HPDE6-E6E7 (cell line): ENCODE results near the gene SPRED2.

Experiments
- DNase-seq: peaks from one replicate; pipeline ENCODE4 v3.0.0; 2011; ENCODE audit warnings: missing footprints; ENCODE audit errors: extremely low spot score

The SPRED2 gene

DNA sequence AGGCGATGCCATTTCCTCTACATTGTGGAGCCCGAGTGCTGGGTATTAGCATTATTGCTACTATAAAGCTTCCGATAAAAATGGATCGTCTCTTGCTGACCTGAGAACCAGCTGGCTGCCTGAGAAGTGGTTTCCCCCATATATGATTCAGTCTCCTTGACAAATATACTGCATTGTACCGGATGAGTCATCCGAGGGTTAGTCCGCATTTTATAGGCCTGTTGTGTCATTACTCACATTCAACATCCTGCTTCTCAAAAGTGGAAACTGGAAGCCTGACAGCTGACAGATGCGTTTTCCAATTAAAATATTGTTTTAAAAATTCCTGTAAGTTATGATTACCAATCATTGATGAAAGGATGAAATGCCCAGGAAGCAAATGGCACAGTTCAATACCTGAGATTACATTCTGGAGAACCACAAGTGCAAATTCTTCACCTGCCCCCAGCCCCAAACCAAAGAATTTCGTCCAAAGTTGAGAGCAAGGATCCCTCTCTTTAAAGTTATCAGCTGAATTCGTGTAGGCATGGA, 65.7 kb downstream of the SPRED2 start:
- peak; percentile 95 for DNase-seq

DNA sequence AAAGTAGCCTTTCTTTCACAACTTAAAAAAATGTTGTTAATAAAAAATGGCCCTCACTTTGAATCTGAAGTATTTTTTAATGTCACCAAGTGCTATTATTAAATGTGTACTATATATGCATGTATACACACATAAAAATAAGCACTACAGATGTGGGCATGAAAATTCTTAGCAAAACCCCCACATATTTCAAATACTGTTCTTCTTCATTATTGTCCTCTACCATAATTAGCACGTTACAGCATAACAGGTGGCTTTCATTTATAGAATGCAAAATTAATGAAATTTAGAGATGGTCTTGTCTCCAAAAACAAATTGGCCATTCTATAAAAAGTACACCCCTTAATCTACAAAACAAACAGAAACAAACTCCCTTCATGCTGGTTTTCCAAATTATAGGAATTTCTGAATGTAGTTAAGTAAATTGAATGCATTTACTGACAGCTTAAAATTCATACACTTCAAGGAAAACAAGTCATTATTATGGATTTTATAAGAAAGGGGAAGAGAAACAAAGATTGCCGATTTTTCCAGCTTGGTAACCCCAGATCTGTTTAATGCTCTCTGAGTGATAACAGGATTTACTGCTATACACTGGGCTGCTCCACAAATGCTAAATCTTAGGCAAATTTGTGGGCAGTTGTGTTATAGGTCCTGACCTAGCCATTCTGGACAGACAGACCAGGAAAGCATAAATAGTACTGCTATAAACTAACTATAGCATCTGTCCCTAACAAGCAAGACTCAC, 67.2 kb downstream of the SPRED2 start:
- DNase-seq: no peak

DNA sequence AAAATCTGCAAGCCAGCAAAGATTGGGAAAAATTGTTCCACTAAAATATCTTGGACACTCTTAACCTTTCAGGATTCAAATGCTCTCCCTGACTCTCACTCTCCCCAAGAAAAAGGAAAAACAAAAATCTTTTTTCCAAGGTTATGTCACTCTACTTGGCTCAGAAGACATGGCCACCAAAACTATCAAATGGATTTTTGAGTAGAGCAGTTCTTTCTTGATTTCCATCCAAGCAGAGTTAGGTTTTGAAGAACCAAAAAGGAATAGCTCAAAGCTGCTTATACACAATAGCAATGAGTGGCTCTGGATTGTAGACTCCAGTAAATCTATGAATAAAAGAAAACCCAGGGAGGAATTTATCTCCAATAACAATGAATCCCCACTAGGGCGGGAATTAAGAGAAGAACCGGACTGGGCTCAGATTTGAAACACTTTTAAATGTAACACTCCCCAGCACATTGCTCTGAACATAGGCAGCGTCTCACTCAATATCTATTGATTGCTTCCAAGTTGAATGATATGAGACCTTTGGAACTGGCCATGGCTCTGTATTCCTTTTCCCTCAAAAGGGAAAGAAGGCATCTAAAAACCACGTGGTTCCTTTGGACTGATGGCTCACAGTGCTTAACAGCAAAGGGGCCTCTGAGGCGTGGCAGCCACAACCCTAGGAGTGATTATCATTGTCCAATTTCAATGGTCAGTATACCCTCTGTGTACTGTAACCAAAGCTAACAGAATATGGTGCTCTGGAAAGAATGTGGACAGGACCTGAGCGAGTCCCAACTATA, 68.3 kb downstream of the SPRED2 start:
- DNase-seq: no peak

DNA sequence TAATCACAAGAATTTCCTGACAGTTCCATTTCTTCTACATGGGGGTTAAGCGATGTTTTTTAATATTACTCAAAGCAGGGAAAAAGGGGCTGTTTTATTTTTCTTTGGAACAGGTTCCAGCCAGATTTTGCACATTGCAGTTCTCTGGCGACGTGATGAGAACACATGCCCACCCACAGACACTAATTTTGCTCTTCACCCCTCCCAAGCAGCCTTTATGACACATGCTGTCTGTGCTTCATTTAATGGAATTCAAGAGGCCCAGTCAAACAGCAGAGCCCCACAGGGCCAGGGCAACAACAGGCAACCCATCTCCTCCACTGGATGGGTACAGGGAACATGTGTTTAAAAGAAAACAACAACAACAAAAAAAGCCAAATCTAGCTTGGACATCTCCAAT, 70.8 kb downstream of the SPRED2 start:
- no peak for DNase-seq

GRCh38 chr2:65360441-65360840, 72.0 kb downstream of the SPRED2 start:
- no peak for DNase-seq

DNA sequence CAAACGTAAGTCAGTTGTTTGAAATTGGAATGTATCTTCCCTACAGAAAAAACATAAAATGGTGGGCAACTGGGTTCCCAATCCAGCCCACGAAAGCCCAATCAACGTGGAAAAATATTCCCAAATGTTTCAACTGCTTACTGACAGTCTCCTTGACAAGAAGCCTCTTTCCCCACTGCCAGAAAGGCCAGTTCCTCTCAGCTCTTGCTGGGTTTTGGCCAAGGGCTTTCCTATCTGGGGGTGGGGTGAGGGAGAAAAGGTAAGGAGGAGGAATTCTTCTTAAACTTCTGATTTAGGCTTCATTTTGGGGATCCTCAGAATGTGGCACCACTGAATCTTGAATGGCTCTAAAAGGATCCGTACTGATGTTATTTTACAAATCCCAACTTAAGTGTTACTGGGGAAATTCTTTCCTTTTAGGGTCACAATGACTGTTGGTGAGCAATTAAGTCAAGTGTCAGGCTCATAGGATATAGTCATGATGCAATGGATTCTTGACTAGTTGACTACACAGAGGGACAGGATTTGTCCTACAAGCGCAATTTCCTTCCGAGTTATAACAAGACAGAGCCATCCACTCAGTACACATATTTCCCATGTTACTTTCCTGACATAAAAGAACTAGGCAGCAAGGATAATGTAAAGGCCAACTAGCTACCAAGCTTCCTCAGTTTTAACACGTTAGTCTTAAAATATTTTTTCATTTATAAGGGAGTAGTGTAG, 73.6 kb downstream of the SPRED2 start:
- no peak for DNase-seq

- no peak for DNase-seq
These were observed 74.5 kb downstream of the SPRED2 start for GRCh38 chr2:65357959-65358294.

- DNase-seq: no peak
These were observed 75.1 kb downstream of the SPRED2 start for GRCh38 chr2:65357095-65357958.

- no peak for DNase-seq
These were observed 77.1 kb downstream of the SPRED2 start for GRCh38 chr2:65355186-65355831.

DNA sequence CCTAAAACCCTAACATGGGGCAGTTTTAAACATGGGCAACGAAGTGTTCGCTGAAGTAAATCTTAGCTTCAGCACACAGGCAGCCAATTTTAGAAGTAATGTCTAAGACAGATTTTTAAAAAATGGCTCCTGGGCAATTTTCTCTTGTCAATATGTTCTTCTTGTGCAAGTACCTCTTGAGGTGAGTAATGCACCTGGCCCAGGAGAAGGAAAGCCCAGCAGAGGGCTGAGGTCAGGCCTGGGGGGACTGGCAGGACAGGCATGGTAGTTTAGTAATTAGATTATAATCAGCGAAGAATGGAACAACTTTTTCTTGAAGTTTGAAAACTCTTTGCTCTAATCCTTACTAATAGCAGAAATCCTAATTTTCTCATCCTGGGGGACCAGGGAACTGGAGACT, 77.6 kb downstream of the SPRED2 start:
- DNase-seq: peak; percentile 51

- DNase-seq: no peak
These were observed 78.5 kb downstream of the SPRED2 start for GRCh38 chr2:65353927-65354326.

GRCh38 chr2:65353046-65353445, 79.4 kb downstream of the SPRED2 start:
- DNase-seq: no peak

DNA sequence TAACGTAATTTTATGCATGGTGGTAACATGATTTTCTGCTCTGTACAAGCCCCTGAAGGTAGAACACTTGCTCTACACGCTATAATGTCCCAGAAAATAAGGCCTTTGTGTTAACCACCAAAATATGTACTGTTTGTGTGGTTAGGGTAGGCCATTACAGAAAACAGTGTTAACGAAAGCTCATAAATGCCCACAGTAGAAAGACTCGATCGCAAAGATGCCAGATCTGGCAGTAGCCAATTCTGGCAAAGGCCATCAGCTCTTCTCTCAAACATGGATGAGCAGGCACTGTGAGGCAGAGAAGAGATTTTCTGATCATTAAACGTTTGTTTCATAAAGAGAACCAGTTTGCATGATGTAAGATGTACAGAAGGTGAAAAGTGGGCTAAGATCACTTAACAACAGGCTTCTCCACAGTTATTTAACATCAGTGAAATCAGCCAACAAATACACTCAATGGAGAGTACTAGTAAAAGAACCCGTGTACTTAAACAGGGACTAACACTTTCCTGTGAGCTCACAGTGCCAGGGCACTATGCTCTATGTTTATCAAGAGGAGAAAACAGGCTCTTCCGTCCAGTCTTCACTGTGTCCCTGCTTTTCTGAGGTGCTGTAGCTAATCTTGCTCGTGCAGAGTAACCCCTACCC, 80.3 kb downstream of the SPRED2 start:
- DNase-seq: no peak

- no peak for DNase-seq
These were observed 81.0 kb downstream of the SPRED2 start for GRCh38 chr2:65351234-65351947.

- DNase-seq: no peak
These were observed 81.7 kb downstream of the SPRED2 start for GRCh38 chr2:65350651-65351056.

DNA sequence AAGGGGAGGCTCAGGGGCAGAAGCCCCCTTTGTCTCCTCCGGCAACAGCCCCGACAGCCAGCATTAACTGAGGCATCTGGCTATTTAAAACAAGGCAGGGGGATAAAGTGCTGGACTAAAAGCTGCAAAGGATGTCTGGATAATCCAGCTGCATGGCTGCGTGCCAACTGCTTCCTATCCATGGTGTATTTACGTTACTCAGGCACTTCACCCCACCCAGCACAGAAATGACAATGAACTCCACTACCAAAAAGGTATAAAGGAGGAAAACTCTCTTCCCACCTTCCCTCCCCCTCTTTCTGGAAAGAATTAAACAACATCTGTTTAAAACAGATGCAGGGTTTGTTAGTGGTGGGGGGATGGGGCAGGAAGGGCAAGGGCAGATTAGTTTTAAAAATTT, 82.5 kb downstream of the SPRED2 start:
- no peak for DNase-seq

DNA sequence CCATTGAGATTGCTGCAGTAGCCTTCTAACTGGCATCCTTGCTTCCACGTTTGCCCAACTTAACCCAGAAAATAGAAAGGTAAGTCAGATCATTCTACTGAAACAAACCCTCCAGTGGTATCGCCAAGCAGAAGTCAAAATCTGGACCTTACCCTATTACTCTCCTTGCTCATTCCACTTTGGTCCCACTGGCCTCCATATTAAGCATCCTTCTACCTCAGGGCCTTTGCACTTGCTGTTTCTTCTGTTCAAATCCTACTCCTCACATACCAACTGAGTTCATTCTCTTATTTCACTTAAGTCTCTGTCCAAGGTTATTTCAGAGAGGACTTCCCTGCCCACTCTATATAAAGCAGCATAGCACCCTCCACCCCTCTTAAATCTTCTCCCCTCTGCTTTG, 84.5 kb downstream of the SPRED2 start:
- no peak for DNase-seq

DNA sequence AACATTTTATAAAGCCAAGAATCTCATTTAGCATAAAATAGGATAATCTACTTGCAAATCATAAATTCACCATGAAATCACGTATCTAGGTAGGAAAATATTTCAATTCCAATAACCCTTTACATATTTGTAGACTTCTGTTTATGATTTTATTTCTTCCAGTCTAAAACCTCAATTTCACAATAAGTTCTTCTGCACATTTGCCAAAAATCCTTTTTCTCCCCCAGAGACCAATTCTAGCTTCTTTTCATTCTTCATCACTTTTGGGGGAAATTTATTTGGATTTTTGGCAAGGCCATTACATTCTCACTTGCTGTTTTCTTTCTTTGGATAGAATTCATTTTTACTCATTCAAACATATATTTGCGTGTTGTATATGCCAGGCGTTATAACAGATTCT, 86.8 kb downstream of the SPRED2 start:
- no peak for DNase-seq

DNA sequence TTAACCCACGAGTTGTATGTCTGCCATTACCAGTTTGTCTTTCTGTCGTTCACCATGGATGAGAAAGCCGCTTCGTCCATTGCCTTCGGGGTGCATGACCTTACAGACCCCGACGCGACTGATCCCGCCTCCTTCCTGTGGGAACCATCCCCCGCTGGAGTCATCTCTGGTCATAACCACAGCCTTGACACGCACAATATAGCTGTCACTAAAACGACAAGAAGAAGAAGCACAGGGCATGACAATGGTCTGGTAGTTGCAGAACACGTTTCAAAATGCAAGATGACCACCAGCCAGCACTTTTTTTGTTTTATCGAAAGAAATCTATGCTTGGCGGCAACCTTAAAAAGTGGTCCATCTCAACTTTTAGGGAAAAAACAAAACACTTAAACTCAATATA, 87.7 kb downstream of the SPRED2 start:
- DNase-seq: no peak

- no peak for DNase-seq
These were observed 88.2 kb downstream of the SPRED2 start for GRCh38 chr2:65344182-65344581.
